Astrocyte (in vitro differentiated cells and primary cell): Measurements from ENCODE around the gene EIF4G2.

Experiments used
- CTCF ChIP-seq: IDR thresholded peaks from 2 replicates; pipeline ENCODE4 v1.5.1; 2011; ENCODE audit warnings: low read depth, mild to moderate bottlenecking, inconsistent platforms, low read length, moderate library complexity; ENCODE audit not compliant: insufficient read depth
- EZH2 ChIP-seq: IDR thresholded peaks from 2 replicates; pipeline ENCODE4 v1.6.1; 2012; ENCODE audit warnings: mild to moderate bottlenecking, low read length, inconsistent platforms; ENCODE audit not compliant: insufficient read depth

- TF ChIP-seq EZH2 (no peak), CTCF (no peak)
Observed at GRCh38 chr11:10784232-10785145, 24.2 kb downstream of the EIF4G2 start.
